Activated B cell treated with CpG ODN at 0.5 μM for 24 hours (primary cell): ENCODE data around the gene CETN3. TPM values are rescaled to one million over a fixed set of nuclear protein-coding genes. Genes with fewer than 3 reads are reported as not detected.

Experiments
- ATAC-seq: fragments of 200-7000 bp; cut with Tn5 transposase; one replicate; pipeline ENCODE4 v1.10.0; 2021; ENCODE audit warnings: low read depth, mild to moderate bottlenecking, moderate library complexity
- CTCF ChIA-PET: fragments of 350-600 bp; sonication (Branson Sonifier 250); formaldehyde crosslinking; loops from one replicate; lab custom pipeline; 2021; ENCODE audit warnings: antibody characterized with exemption; lab: Charles Lee
- POLR2A ChIA-PET: fragments of 350-600 bp; sonication (Branson Sonifier 250); formaldehyde crosslinking; loops from one replicate; lab custom pipeline; 2021; ENCODE audit warnings: antibody characterized with exemption; lab: Charles Lee
- DNase-seq: peaks from one replicate; pipeline ENCODE4 v3.0.0; 2022
- H3K27ac Mint-ChIP-seq: one replicate; pipeline ENCODE4 v1.8.0; 2020; ENCODE audit warnings: mixed read lengths
- H3K27me3 Mint-ChIP-seq: one replicate; pipeline ENCODE4 v1.8.0; 2021; ENCODE audit warnings: mixed read lengths
- H3K36me3 Mint-ChIP-seq: one replicate; pipeline ENCODE4 v1.8.0; 2021; ENCODE audit warnings: low read depth, mixed read lengths
- H3K4me1 Mint-ChIP-seq: one replicate; pipeline ENCODE4 v1.8.0; 2021; ENCODE audit warnings: mixed read lengths
- H3K4me3 Mint-ChIP-seq: one replicate; pipeline ENCODE4 v1.8.0; 2020; ENCODE audit warnings: mild to moderate bottlenecking, mixed read lengths
- H3K9me3 Mint-ChIP-seq: one replicate; pipeline ENCODE4 v1.8.0; 2020; ENCODE audit warnings: mixed read lengths
- intact Hi-C: fragments of 100-400 bp; cut with micrococcal nuclease; formaldehyde crosslinking; loops from one replicate; pipeline ENCODE4 v1.15.1; 2024
- total RNA-seq: library from RNA; stranded (reverse); gene quantifications from 2 replicates; pipeline ENCODE4 v1.2.3, GENCODE V29; 2022
- TF ChIP-seq, protein P1 (sequence below): fragments of 200-600 bp; IDR thresholded peaks from one replicate; pipeline ENCODE4 v1.8.0; 2022; ENCODE audit warnings: antibody characterized with exemption, mild to moderate bottlenecking

CETN3 gene
- total RNA-seq, 1 donor from 2014 or later, result 20.3 TPM

DNA sequence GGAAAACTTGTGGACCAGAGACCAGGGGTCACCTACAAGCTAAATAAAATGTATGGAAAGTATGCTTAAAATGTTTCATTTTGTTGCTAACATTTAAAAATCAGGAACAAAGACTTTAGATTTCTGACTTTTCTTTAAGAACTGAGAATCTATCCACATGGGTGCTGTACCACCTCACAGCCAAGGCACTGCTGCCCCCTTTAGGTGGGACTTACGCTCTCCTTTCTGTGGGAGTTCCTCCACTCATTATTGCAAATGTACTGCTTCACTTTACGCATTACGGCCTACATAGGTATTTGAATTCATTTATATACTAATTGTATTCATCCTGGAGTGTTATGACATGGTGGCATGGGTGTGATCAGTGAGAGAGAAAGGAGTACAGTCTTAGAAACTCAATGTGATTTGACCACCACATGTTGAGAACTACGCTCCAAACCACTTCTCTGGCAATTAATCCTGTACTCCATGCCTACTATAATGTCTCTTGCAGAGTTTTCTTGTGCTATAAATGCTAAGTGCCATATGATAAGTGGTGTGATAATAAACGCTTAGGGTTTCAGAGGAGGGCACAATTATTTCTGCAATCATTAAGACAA, 24.7 kb upstream of the CETN3 start:
- Mint-ChIP-seq H3K9me3 (no peaks in the 10 kb centered on the region), H3K36me3 (no peaks in the 10 kb centered on the region), H3K4me3 (no peak overlapping the region), H3K4me1 (no peaks in the 10 kb centered on the region), H3K27me3 (peaks cover 5% of the 10 kb centered on the region), H3K27ac (no peak overlapping the region)
- ATAC-seq (peak; percentile 66), DNase-seq (no peak)
- ChIA-PET CTCF (no interaction called here), POLR2A (no interaction called here)
- intact Hi-C loops, result no loop called here
- TF ChIP-seq, protein P1, sequence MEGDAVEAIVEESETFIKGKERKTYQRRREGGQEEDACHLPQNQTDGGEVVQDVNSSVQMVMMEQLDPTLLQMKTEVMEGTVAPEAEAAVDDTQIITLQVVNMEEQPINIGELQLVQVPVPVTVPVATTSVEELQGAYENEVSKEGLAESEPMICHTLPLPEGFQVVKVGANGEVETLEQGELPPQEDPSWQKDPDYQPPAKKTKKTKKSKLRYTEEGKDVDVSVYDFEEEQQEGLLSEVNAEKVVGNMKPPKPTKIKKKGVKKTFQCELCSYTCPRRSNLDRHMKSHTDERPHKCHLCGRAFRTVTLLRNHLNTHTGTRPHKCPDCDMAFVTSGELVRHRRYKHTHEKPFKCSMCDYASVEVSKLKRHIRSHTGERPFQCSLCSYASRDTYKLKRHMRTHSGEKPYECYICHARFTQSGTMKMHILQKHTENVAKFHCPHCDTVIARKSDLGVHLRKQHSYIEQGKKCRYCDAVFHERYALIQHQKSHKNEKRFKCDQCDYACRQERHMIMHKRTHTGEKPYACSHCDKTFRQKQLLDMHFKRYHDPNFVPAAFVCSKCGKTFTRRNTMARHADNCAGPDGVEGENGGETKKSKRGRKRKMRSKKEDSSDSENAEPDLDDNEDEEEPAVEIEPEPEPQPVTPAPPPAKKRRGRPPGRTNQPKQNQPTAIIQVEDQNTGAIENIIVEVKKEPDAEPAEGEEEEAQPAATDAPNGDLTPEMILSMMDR, result no peak

DNA sequence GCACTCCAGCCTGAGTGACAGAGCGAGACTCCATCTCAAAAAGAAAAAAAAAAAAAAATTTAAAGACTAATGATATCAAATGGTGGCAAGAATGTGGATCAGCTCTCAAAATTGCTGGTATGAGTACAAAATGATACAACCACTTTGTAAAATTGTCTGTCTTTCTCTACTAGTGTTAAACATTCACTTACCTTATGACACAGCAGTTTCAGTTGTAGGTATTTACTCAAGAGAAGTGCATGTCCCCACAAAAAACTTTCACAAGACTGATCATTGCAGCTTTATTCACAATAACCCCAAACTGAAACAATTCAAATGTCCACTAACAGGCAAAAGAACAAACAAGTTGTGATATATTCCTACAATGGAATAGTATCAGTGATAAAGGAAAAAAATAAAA, 14.7 kb upstream of the CETN3 start:
- DNase-seq, result no peak
- Mint-ChIP-seq H3K27ac (no peak overlapping the region), H3K4me1 (no peaks in the 10 kb centered on the region), H3K4me3 (no peak overlapping the region), H3K27me3 (peaks cover 14% of the 10 kb centered on the region), H3K36me3 (no peaks in the 10 kb centered on the region), H3K9me3 (no peaks in the 10 kb centered on the region)
- ChIA-PET POLR2A (no interaction called here), CTCF (no interaction called here)
- intact Hi-C loops, result no loop called here
- no peak for ATAC-seq
- TF ChIP-seq, protein P1, result no peak

DNA sequence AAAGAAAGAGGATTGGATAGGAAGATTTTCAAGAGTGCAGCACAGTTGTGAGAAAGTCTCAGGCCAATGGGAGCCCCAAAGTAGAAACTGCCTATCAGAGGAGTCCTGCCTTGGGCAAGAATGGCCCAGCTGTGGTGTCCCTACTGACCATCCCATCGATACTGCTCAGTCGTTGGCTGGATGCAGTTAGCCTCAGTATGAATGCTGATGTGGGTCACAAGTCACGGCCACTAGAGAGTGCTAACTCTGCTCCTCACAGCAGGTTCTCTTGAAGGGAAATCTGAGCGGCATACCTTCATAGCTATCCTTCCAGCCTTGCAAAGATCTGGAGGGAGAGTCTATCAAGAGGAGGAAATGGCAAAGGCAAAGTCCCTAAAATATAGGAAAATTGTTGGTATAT, 11.6 kb upstream of the CETN3 start:
- no peaks in the 10 kb centered on the region for H3K9me3 Mint-ChIP-seq
- ChIA-PET CTCF (interaction anchor here (1.0 kb wide), 1 partner anchor 109 kb away, joined by 3 read pairs; the partner anchor contains the start of gene LYSMD3), POLR2A (no interaction called here)
- intact Hi-C loops, result no loop called here
- H3K27ac Mint-ChIP-seq, result no peak overlapping the region
- no peaks in the 10 kb centered on the region for H3K36me3 Mint-ChIP-seq
- TF ChIP-seq, protein P1, result no peak
- H3K27me3 Mint-ChIP-seq, result peaks cover 24% of the 10 kb centered on the region
- no peak overlapping the region for H3K4me3 Mint-ChIP-seq
- H3K4me1 Mint-ChIP-seq, result no peaks in the 10 kb centered on the region
- ATAC-seq, result no peak
- no peak for DNase-seq

DNA sequence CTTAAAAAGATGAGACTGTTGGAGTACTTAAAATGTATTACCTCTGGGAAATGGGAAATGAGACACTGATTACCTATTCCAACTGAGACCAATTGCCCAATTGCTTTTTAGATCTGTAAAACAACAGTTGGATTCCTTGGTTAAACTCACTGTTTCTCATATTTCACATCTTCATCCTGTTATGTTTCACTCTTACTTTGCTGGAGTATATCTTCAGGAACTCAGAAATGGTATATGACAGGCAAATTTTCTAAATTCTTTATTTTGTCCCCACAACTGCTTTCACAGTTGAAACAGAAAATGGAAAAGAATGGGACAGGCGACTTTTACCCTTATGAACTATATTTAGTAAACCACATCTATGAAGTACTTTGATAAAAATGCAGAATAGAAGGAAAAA, 8.7 kb upstream of the CETN3 start:
- ATAC-seq (no peak), DNase-seq (no peak)
- CTCF ChIA-PET, result no interaction called here
- Mint-ChIP-seq H3K4me1 (no peaks in the 10 kb centered on the region), H3K27ac (no peak overlapping the region), H3K4me3 (no peak overlapping the region), H3K36me3 (no peaks in the 10 kb centered on the region), H3K9me3 (no peaks in the 10 kb centered on the region), H3K27me3 (peaks cover 24% of the 10 kb centered on the region)
- intact Hi-C loops, result no loop called here
- TF ChIP-seq, protein P1, result no peak
- POLR2A ChIA-PET, result interaction anchor here (0.5 kb wide), 1 partner anchor 38 kb away, joined by 3 read pairs; no protein-coding TSS in a partner anchor

DNA sequence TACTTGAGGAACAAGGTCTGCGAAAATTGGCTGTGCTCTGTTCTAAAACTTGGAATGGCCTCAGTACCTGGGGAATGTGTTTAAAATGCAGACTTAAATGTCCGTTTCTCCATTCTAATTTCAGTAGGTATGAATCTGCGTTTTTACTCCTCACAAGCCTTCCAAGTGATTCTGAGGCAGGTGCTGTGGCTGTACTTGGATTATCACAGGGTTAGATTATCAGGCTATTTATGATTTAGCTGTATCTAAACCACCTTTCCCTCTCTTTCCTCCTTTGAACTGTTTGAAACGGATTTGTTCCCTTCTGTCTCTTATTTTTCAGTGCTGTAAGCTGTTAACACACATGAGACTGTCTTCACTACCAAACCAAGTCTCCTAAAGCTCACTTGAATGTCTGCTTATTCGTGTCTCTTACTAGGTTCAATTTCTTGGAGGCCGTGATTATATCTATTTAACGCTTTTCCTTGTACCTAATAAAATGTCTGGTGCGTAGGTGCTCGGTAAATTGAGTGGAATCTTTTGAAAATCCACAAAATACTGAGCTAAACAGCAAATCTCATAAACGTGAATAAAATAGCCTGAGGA, 714 bp upstream of the CETN3 start:
- Mint-ChIP-seq H3K27me3 (no peaks in the 10 kb centered on the region), H3K27ac (no peak overlapping the region), H3K4me1 (peaks cover 7% of the 10 kb centered on the region), H3K4me3 (no peak overlapping the region), H3K9me3 (no peaks in the 10 kb centered on the region), H3K36me3 (peaks cover 17% of the 10 kb centered on the region)
- CTCF ChIA-PET, result interaction anchor here (1.0 to 1.6 kb wide), 3 partner anchors 64 to 1681 kb away, joined by 3 to 6 read pairs (median 3); partner anchors contain the start of genes LYSMD3, MBLAC2 and POLR3G
- POLR2A ChIA-PET, result interaction anchor here (0.5 to 2.6 kb wide), 22 partner anchors 10 to 1681 kb away, joined by 3 to 48 read pairs (median 4); partner anchors contain the start of genes ARRDC3, LYSMD3, MBLAC2 and MEF2C
- intact Hi-C loops, result no loop called here
- ATAC-seq (no peak), DNase-seq (no peak)
- TF ChIP-seq, protein P1, result no peak
